Suppressor macrophage (primary cell): ENCODE measurements around the gene TEDC1.
A peak's percentile ranks its signal among the peaks of the same experiment; 100 is the strongest.

Experiments used
- DNase-seq, 4 experiments: peaks; one replicate each; pipeline ENCODE4 v3.0.0-alpha.2; 2020 to 2022

Gene TEDC1

DNA sequence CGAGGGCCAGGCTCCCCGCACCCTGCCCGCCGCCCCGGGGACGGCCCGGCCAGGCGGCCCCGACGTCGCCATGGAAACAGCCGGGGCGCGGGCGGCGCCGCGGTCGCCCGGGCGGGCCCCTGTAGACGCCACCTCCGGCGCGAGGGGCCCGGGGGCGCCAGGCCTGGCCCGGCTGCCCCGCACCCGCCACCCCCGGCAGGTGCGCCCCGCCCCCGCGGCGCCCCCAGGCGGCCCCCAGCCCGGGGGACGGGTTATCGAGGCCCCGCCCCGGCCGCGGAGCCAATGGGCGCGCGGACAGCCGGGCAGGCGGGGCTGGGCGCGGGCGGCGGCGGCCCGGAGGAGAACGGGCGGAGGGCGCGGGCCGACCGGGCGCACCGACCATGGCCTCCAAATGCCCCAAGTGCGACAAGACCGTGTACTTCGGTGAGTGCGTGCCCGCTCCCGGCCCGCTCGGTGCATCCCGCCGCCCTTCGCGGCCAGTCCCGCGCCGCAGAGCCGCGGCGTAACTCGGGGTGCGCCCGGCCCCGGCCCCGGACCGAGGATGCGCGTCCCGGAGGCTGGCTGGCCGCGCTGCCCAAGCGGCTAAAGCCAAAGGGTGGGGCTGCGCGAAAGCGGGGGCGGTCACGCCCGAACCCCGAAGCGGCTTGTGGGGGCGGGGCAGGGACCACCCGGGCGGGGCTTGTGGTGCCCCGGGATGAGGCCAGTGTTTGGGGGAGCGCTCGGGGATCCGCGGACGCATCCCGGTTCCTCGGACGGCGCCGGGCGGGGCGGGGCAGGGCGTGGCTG lies 16.4 kb upstream of the TEDC1 start, which contains the start of gene CRIP2:
Gene CRIP2 (plus strand): TSS at position 339 of the 786 bp plus-strand sequence. CDS start 42 bp downstream, at position 381.
- DNase-seq, result peak in 2 of 4 experiments; percentile 38 to 56

DNA sequence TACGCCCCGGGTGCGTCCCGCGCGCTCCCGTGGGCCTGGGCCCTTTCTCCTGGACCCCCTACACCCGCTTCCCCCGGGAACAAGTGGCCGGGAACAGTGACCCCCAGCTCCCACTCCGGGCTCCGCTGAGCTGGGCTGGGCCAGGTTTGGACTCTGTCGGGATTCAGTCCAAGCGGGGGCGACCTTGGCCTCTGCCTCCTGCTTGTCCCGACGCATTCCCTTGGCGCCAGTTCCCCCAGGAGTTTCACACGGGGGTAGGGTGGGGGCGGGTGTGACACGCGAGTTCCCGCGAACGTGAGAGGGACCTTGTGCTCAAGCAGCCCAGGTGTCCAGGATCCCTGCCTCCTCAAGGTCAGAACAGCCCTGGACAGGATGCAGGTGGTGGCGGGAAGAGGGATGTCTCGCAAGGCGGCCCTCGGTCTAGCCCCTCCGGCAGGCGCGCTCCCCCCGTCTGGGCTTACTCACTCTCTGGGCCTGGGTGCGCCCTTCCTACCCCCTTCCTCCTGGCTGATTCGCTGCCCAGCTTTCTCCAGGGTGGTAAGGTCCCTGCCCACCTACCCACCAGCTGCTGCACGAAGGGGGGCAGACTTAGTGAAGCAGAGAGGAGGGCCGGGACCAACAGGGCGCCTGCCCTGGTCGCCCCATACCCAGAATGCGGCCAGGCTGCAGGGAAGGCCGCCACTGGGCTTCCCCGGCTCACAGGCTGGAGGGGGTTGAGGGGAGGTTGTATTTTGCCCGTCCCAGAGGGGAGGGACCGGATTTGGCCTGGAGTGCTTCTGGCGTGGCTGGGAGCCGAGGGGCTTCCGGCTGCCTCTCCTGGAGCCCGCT lies 15.6 kb upstream of the TEDC1 start:
- no peak for DNase-seq

DNA sequence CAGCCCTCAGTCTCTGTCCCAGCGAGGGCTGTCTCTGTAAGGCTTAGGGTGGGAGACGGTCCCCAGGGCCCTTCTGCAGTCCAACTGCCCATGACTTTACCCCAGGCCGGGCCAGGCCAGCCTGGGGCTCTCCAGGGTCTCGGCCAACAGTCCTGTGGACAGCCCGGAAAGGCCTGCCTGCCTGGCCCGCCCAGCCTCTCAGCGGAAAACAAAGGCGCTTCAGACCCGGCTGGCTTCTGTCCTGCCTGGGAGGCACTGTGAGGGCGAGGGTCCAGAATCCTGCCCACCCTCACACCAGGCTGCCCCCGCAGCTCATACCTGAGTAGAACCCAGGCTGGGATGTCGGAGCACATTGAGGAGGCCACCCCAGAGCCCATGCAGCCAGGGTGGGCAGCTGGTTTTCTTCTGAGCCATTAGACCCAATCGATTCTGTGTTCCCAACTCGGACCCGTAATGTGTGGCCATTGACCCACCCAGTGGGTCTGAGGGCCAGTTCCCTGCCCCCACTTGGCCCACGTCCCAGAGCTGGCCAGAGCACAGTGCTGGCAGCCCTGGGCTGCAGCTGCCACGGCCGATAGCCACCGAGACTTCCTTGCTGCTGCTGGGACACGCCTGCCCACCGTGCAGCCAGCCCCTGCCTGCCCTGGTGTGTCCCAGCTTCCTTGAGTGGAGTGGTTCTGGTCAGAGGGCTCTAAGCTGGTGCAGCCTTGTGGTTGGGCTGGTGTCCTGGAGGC lies 14.8 kb upstream of the TEDC1 start:
- no peak for DNase-seq

DNA sequence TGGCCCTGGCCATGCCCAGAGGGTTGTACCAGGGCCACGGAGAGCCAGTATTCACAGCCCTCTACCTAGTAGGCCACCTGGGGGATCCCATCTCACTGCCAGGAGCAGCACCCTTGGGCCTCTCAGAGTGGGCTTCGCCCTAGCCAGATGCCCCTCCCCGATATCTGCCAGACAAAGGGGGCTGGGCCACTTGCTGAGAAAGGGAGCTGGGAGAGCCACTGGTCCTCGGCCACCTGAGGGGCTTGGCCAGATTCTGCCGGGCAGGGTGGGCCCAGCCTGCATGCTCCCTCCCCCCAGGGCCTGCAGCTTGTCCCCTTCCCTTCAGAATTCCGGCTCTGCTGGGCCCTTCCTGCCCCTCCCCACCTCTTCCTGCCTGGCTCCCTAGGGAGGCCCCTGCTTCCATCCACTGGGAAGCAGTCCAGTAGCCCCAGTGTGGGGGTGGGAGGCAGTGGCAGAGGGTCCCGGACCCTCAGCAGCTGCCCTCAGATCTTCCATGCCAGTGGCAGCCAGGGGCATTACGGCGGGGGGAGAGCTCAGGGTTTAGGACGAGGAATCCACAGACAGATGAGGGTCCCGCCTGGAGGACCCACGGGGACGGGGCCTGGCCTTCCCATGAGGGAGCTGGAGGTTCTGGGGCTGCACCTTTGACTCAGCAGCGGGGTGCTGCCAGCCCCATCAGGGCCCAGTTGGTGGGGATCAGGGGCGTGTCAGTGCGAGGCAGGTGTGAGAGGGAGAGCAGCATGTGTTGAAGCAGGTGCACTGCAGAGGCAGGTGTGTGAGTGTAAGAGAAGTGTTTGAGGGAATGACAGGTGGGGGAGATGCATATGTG lies 14.0 kb upstream of the TEDC1 start:
- no peak for DNase-seq

DNA sequence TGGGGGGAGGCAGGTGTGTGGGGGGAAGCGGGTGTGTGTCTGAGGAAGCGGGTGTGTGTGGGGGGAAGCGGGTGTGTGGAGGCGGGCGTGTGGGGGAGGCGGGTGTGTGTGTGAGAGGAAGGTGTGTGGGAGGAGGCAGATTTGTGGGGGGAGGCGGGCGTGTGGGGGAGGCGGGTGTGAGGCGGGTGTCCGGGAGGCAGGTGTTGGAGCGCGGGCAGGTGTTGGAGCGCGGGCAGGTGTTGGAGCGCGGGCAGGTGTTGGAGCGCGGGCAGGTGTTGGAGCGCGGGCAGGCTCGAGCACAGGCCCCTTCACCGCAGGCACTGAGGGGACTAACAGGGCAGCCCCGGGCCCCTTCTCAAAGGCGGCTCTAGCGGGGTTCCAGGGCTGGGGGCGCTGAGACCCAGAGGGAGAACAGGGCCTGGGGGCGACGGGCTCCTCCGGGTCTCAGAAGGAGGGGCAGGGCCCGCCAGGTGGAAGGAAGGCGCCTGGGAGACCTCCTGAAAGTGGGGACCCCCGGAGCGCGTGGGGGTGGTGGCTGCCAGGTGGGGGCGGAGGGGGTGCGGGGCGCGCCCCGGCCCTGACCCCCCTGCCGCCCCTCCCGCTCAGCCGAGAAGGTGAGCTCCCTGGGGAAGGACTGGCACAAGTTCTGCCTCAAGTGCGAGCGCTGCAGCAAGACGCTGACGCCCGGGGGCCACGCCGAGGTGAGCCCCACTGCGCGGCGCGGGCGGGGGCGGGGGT lies 13.2 kb upstream of the TEDC1 start:
- DNase-seq, result no peak

DNA sequence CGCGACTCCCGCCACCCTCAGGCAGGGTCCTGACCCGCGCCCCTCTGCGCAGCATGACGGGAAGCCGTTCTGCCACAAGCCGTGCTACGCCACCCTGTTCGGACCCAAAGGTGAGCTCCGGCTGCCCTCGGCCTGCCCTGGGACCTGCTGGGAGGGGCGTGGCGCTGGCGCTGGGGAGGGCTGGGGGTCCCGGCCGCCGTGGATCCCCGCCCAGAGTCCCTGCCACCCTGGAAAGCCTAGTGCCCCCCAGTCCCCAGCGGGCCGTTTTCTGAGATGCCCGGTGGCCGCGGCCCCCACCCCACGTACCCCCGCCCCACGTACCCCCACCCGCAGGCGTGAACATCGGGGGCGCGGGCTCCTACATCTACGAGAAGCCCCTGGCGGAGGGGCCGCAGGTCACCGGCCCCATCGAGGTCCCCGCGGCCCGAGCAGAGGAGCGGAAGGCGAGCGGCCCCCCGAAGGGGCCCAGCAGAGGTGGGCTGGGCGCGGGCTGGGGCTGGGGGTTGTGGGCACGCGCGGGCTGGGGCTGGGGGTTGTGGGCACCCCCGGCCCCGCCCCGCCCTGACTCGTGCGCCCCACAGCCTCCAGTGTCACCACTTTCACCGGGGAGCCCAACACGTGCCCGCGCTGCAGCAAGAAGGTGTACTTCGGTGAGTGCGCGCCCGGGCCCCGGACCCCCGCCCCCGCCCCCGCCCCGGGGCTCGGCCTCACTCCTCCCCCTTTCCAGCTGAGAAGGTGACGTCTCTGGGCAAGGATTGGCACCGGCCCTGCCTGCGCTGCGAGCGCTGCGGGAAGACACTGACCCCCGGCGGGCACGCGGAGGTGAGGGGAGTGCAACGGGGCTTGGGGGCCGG lies 12.4 kb upstream of the TEDC1 start:
- no peak for DNase-seq

DNA sequence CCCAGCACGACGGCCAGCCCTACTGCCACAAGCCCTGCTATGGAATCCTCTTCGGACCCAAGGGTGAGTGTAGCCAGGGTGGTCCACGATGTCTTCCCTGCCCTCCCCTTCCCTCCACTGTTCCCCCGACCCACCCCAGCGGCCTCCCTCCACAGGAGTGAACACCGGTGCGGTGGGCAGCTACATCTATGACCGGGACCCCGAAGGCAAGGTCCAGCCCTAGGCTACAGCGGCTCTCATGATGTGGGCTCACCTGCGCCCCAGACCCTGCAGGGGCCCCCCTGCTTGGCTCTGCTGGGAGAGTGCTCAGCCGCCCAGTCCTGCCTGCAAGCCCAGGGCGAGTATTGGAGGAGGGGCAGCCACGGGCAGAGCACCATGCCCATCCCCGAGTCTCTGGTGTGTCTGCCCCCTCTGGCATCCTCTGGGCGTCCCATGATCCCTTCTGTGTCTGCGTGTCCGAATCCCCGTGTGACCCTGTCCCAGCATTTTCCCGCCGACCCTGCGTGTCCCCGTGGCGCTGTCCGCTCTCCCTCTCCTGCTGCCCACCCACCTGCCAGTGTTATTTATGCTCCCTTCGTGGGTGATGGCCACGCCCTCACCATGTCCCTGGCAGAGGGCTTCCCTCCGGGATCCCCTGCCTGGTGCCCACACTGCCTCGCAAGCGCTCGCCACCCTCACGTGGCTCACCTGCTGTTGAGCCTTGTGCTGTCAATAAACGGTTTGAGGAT lies 11.5 kb upstream of the TEDC1 start:
- DNase-seq, result no peak

DNA sequence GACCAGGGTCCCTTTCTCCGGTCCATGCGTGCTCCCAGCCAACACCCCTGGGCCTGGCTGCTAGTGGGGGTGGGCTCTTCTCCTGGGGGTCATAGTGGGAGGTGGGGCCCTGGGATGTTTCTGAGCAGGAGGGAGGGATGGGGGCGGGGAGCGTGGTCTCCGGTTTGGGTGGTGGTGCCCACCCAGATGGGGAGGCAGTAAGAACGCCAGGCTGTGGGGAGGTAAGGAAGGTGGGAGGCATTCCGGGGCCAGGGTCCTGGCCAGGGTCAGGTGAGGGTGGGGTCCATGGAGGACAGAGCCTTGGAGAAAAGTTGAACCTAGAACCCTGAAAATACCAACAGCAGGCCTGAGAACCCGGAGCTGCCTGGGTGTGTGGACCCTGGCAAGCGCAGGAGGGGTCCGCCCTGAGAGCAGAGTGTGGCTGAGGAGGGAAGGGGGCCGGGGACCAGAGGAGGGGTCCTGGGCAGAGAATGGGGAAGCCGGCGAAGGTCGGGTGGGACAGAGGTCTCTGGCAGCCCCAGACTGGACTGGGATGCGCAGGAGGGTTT lies 10.8 kb upstream of the TEDC1 start:
- no peak for DNase-seq

DNA sequence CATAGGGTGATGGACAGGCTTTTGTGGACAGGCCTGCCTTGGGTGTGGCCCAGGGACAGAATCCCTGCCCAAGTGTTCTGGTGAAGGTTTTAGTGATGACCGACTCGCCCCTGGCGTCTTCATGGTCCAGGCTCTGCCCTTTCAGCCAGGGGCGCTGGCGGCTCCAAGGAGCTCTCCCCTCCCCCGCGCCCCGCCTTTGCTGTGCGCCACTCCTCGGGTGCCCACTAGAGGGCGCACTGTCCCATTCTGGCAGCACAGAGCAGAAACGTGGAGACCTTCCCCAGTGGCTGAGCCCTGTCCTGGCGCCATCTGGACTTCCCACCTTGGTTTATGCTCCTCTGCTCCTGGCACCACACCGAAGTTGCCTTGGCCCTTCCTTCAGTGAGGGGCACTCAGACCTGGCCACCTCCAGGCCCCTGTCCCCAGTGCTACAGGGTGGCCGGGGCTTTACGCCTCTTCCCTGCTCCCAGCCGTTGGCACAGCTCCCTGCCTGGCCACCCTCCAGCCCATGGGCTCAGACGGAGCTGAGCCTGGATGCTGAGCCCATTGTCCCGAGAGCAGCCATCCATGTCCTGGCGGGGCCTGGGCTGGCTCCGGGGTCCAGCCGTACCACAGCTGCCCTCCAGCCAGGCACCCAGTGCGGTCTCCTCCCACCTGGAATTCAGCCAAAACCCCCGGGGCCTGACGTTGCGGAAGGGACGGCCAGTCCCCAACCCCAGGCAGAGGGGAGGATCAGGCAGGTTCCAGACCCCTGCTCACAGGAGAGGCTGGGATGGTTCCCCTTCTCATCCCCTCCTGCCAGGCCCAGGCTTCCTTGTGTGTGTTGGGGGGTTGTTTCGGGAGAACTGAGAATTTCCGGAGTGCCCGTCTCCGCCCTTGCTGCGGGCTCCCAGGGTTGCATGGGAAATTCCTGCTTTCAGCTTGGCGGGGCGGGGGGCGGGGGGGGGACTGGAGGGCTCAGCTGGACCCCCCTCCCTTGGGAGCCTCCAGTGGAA lies 9.9 kb upstream of the TEDC1 start:
- DNase-seq, result peak; percentile 83 to 89 (median 88)

DNA sequence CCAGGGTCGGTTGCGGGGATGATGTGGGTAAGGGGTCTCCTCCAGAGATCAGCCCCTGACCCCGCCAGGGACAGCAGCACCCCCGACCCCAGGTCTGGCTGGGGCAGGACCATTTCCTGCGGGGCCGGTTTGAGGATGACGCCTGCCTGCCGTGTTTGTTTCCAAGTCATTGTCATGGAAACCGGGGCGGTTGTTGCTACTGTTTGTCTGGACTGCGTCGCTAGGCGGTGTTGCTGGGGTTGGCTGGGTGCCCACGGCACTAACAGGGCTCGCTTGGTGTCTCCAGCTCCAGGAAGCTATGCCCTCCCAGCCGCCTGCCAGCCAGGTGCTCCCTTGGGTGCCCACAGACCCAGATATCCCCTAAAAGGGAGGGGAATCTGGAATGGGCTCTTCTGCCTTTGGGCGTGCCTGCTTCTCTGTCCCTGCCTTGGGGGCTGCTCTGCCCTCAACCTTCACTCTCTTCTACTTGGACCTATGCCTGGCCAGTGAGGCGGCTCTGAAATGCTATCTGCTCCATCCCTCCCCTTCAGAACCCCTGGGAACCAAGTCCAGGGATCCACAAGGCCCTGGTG lies 9.1 kb upstream of the TEDC1 start:
- peak; percentile 94 to 97 (median 96) for DNase-seq

DNA sequence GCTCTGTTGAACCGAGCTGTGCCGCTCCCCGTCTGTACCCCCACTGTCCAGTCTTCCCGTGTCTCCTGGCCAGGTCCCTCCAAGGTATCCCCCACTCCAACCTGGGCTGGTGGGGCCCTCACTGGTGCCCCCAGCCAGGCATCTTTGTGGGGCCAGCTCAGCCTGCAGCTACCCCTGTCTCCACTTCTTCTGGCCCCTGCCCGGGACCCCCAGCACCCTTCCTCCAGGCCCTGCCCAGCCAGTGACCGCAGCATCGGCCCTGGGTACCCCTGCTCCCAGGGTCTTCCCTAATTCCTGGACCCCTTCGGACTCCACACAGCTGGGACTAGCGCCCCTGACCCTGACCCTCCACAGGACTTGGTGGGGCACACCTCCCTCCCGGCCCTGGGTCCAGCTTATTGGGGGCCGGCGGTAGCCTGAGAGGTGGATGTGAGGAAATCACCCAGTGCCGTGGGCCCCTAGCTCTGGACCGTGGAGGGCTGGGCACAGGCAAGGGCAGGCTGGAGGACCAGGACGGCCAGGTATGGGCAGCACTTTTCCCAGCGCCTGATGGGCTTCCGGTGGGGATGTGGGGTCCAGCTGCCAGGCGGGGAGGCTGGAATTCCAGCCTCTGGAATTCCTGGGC lies 8.4 kb upstream of the TEDC1 start:
- no peak for DNase-seq

DNA sequence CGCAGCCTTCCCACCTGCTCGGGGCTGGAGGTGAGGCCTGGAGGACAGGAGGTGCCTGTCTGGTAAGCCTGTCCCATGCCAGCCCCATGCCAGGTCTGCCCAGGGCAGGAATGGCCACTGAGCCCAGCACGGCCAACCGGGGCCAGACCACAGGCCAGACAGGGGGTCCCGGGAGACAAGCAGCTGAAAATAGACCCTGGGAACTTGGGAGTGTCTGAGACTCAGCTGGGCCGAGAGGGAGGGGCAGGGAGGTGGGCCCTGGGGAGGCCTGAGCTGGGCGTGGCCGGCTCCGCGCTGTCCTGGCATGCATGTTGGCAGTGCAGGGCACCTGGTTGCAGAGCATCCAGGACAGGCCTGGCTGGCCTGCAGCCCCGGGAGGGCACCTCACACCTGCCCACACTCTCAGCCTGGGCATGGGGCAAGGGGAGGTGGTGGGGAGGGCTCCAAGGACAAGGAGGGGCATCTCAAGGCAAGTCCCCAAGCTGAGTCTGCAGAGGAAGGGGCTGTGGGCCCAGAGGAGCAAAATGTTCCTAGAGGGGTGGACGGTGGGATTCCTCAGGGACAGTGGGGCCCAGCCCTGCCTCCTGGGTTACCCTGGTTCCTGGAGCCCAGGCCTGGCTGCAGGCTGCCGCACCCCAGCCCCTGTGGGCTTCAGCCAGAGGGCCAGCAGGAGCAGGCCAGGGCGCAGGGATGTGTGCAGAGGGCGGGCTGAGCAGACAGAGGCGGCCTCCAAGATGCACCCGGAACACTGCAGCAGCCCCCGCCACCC lies 7.6 kb upstream of the TEDC1 start:
- no peak for DNase-seq

DNA sequence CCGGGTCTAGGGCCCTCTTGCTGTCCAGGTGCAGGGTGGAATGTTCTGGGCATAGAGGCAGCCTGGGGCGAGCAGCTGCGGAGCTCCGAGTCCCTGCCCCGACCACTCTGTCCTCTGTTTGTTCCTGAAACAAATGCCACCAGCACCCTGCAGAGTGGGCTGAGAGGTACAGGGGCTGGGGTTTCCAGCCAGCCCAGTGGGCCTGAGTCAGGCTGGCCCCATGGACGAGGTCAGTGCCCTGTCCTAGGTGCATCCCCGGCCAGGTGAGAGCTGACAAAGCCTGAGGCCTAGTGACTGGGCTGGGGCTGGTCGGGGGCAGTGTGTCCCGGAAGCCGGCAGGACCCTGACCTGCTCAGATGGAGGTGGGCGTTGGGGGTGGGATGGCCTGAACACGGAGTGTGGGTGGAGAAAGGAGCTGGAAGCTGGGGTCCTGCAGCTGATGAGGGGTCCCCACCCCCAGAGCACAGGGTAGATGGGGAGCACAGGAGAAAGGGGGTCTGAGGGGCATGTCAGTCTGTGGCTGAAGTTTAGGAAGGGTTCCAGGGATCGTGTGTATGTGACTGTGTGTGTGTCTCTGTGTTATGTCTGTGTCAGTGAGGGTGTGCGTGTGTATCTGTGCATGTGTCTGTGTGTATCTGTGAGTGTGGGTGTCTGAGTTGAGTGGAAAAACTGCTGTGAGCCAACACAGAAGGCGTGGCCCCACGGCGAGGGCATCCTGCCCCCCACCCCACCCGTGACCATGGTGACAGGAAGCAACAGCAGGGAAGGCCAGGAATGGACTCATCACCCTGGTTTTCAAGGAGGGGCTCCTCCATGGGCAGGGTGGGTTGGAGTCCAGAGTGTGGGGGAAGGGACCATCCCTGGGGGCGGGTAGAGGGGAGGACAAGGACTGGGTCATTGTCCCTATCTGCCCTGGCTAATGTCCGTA lies 6.7 kb upstream of the TEDC1 start:
- no peak for DNase-seq

DNA sequence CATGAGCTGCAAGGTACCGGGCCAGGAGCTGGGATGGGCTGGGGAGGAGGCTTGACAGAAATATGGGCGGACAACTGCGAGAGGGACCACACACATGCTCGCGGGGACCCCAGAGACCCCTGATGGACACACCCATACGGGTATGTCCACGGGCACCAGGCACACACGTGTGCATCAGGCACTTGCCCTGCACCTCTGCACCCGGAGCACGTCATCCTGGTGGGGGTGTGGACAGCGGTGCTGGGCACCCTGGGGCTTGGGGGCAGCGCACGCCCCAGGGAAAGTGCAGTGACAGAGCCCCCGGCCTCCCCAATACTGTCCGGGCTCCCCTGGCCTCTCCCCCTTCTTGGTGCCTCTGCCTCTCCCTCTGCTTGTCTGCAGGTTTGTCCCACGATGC lies 6.1 kb upstream of the TEDC1 start:
- DNase-seq, result no peak

DNA sequence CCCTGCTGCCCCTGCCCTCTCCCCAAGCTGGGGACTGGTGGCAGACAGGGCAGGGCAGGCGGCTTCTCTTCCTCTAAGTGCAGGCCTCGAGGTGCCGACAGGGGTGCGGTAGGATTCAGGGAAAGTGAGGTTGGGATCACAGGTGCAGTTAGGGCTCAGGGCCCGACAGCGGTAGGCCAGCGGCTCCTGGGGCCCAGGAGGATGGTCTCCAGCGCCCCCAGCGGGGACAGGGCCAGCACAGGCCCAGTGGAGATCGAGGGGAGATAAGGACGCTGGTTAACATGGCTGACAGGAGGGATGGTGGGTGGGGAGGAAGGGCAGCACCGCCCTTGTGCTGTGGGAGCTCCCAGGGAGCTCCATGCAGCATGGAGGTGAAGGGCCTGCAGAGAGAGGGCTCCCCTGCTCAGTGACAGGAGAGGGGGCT lies 5.3 kb upstream of the TEDC1 start:
- peak in 3 of 4 experiments; percentile 28 to 52 (median 32) for DNase-seq
